HUES6 (cell line): ENCODE results near the gene MAPK8.

Source experiments
- H3K27ac ChIP-seq: 2 replicates; pipeline ENCODE4 v1.7.0; 2013; ENCODE audit warnings: low read depth, mild to moderate bottlenecking, low read length, inconsistent platforms
- H3K27me3 ChIP-seq: 2 replicates; pipeline ENCODE4 v1.6.1; 2013; ENCODE audit warnings: low read length; ENCODE audit not compliant: control insufficient read depth, insufficient read depth
- H3K36me3 ChIP-seq: 2 replicates; pipeline ENCODE4 v1.6.1; 2013; ENCODE audit warnings: low read length; ENCODE audit not compliant: control insufficient read depth, insufficient read depth
- H3K4me1 ChIP-seq: 2 replicates; pipeline ENCODE4 v1.6.1; 2013; ENCODE audit warnings: low read length; ENCODE audit not compliant: control insufficient read depth, insufficient read depth
- H3K4me3 ChIP-seq: 2 replicates; pipeline ENCODE4 v1.5.1; 2013; ENCODE audit warnings: low read depth, low read length
- H3K9ac ChIP-seq: one replicate; pipeline ENCODE4 v1.6.1; 2013; ENCODE audit warnings: mild to moderate bottlenecking, low read length
- H3K9me3 ChIP-seq: 2 replicates; pipeline ENCODE4 v1.6.1; 2013; ENCODE audit warnings: low read depth, low read length; ENCODE audit not compliant: control insufficient read depth, insufficient read depth

MAPK8 gene

DNA sequence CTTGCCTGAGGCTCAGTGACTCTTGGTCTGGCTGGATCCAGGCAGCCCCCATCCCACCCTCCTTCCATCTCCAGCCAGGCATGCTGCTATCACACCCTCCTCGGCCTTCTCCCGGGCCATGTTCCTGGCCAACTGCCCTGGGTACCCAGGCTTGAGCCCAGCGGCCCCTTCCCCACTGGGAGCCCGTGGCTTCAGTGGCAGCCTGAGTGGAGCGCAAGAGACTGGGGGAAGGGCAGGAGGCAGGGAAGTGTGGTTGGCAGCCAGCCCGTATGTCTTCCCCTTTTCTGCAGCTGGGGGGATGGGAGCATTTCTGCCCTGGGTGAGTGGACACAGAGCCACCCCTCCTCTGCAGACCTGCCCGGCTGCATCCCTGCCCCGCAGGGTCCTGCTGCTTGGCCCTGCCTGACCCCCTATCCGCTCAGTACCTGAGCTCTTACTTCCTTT lies 149.9 kb downstream of the MAPK8 start:
- Histone ChIP-seq H3K27me3 (no peaks in the 10 kb centered on the region), H3K27ac (no peak overlapping the region)

DNA sequence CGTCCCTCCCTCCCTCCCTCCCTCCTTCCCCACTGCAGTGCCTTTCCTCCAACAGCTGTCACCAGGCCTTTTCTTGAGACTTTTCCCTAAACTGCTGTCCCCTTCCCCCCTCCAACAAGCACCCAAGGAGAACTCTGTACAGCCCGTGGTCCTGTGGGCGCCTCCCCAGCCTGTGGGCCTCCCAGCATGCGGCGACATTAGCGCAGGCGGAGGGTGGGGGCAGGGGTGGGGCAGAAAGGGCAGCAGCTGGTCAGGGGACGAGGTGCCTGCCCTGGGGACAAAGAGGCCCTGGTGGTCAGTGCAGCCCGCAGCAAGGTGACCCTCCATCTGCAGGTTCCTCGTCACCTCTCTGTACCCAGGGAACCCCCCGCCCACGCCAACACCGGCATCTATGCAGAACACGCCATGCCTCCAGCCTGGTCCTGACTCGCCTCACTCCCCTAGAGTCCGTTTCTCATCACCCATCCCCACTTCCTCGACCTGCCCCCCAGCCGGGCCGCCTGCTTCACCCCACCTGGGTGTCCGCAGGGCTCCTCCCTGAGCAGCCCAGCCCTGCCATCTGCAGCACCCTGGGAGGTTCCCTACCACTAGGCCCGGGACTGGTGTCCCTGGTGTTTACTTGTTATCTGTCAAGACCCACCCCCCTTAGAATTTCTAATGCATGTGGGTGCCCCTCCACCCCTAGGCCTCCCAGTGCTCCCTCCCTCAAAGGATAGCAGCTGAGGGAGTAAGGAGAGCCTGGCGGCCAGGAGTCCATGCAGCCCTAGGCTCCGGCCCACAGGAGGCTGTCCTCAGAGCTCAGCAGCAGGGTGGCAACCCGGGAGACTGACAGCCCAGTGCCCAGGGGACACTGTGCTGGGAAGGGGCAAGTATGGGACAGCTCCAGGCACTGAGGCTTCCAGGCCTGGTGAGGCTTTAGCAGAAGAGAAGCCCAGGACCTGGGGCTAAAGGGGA lies 150.6 kb downstream of the MAPK8 start:
- H3K9ac ChIP-seq = no peak overlapping the region

More for the DNA sequence above, 149.9 kb downstream of the MAPK8 start:
- Histone ChIP-seq H3K9me3 (no peaks in the 10 kb centered on the region), H3K4me3 (no peak overlapping the region), H3K36me3 (no peaks in the 10 kb centered on the region), H3K4me1 (peaks cover 17% of the 10 kb centered on the region), H3K9ac (no peak overlapping the region)

DNA sequence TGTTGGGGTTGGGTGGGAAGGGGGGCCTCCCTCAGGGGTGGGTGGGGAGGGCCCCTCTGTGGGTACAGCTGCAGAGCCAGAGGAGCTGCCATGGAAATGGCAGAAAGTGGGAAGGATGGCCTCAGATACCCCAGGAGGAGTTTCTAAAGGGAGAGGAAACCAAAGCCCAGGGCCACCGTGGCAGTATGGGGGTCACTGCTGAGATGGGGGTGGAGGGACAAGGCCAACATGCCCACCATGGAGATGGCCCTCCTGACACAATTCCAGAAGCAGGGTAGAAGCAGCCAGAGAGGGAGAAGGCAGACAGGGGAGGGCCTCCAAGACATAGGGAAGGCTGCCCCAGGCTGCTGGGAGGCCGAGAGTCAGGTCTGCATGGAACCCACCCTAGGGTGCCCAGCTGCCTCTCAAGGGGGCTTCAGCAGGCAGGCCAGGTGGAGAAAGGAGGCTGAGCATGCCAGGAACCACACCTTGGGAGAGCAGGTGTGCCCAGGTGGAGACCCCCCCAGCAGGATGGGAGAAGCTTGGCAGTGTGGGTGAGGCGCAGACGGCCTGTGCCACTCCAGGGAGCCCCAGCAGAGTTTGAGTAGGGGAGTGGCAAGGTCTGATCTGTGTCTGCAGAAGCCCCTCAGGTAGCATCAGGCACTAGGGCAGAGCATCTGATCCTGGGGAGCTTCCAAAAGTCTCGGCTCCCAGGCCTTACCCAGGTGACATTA lies 151.6 kb downstream of the MAPK8 start:
- Histone ChIP-seq H3K9ac (no peak overlapping the region), H3K4me1 (peaks cover 17% of the 10 kb centered on the region), H3K36me3 (no peaks in the 10 kb centered on the region), H3K4me3 (no peak overlapping the region), H3K27ac (no peak overlapping the region), H3K27me3 (no peaks in the 10 kb centered on the region), H3K9me3 (no peaks in the 10 kb centered on the region)

More for the DNA sequence above, 150.6 kb downstream of the MAPK8 start:
- no peaks in the 10 kb centered on the region for H3K36me3 ChIP-seq
- H3K9me3 ChIP-seq = no peaks in the 10 kb centered on the region
- H3K27me3 ChIP-seq = no peaks in the 10 kb centered on the region
- peaks cover 17% of the 10 kb centered on the region for H3K4me1 ChIP-seq
- no peak overlapping the region for H3K4me3 ChIP-seq
- H3K27ac ChIP-seq = no peak overlapping the region

DNA sequence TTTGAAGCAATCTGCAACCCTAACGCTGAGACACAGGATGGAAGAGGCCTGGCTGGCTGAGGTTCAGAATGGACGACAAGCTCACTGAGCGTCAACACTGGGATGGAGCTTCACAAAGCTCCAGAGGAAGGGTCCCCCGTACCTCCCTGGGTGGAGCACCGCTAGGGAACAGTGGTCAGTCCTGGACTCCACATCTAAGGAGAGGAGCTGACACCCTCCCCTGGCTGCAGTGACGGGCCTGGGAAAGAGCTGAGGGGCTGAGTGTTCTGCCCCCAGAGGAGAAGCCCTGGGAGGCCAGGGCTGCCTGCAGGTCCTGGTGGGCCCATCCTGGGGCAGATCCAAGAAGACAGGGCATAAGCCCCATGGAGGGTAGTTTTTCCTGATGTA lies 152.2 kb downstream of the MAPK8 start:
- no peaks in the 10 kb centered on the region for H3K9me3 ChIP-seq
- H3K9ac ChIP-seq = no peak overlapping the region
- H3K36me3 ChIP-seq = no peaks in the 10 kb centered on the region
- H3K27ac ChIP-seq = no peak overlapping the region
- H3K4me1 ChIP-seq = peaks cover 22% of the 10 kb centered on the region
- no peak overlapping the region for H3K4me3 ChIP-seq
- H3K27me3 ChIP-seq = no peaks in the 10 kb centered on the region

DNA sequence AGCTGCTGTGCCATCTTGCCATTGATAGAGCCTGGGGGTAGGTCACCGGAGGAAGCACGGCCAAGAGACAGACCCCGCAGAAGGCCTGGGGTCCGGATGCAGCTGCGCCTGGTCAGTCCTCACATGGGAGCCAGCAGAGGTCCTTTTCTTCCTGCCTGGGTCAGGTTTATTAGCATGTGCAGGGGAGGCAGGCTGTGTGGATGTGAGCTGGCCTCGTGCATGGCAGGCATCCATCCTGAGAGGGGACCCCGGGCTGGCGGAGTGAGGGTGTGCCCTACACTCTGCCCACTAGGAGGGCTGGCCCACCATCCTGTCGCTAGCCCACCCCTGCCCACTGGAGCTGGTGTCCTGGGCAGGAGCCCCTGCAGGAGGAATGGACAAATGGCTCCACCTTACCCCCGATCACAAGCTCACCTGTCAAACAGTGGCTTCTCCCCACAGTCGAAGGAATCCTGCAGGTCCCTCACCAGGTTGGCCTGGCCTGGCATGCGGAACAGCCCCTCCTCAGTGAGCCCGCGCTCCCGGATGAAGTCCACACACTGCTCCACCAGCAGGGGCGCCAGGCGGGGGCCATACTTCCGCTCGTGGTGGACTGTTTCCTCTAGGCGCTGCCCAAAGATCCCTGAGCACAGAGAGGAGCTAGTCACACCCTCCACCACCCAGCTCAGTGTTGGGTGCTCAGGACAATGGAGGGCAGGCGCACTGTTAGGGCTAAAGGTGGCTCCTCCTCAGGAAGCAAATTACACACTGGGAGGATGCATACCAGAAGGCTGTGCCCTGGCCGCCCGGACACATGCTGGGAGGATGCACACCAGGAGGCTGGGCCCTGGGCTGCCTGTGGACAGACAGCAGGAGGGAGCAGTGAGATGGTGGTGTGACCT lies 153.0 kb downstream of the MAPK8 start:
- peaks cover 26% of the 10 kb centered on the region for H3K4me1 ChIP-seq
- H3K9me3 ChIP-seq = no peaks in the 10 kb centered on the region
- no peaks in the 10 kb centered on the region for H3K36me3 ChIP-seq
- H3K4me3 ChIP-seq = no peak overlapping the region
- no peaks in the 10 kb centered on the region for H3K27me3 ChIP-seq
- H3K9ac ChIP-seq = no peak overlapping the region
- H3K27ac ChIP-seq = no peak overlapping the region

DNA sequence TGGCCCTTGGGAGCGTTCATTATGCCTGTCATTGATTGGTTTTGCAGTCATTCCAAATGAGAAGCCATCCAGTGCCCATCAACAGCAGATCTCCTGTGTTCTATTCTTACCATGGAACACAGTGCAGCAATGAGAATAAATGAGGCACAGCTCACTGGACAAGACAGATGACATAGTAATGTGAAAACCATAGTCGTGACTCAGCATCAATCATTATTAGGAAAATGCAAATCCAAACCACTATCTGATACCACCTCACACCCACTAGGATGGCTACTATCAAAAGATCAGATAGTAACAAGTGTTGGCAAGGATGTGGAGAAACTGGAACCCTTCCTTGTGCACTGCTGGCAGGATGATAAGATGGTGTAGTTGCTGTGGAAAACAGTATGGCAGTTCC lies 153.7 kb downstream of the MAPK8 start:
- no peaks in the 10 kb centered on the region for H3K9me3 ChIP-seq
- peaks cover 22% of the 10 kb centered on the region for H3K4me1 ChIP-seq
- H3K27me3 ChIP-seq = no peaks in the 10 kb centered on the region
- H3K27ac ChIP-seq = no peak overlapping the region
- no peak overlapping the region for H3K9ac ChIP-seq
- H3K4me3 ChIP-seq = no peak overlapping the region
- H3K36me3 ChIP-seq = no peaks in the 10 kb centered on the region

DNA sequence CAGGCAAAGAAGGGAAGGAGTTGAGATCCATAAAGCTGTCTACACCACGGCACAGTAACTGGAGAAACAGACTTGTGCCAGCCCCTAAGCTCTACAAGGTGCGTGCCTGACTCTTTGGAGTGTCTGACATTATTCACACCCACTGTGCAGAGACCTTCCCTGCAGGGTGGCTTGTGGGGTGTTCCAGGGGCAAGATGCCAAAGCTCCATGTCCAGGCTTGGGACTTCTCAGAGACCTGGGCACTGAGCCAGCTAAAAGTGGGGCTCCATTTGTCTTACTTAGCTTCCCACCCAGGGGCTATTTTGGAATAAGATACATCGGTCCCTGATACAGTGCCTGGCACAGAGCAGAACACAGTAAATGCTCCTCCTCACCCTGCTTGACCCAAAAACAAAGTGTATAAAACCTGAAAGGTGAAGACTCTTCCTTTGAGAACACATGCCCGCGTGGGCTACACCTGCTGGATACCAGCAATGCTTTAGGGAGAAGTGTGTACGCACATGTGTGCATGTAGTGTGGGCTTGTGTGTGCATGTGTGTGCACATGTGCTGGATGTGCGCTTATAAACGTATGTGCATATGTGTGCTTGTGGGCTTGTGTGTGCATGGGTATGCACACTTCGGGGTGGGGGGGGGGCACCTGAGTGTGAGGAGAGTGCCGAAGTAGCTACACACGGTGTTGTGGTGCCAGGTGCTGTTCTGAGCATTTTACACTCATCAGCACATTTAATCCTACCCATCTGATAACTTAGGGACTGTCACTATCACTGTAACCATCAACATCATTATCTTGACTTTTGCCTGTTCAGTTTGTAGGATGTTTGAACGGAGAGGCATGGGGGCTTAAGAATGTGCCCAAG lies 155.4 kb downstream of the MAPK8 start:
- Histone ChIP-seq H3K4me3 (no peak overlapping the region), H3K9me3 (no peaks in the 10 kb centered on the region), H3K36me3 (no peaks in the 10 kb centered on the region), H3K27ac (no peak overlapping the region), H3K4me1 (peaks cover 30% of the 10 kb centered on the region; the same call in 1 of the 2 replicates), H3K9ac (no peak overlapping the region), H3K27me3 (peaks cover 12% of the 10 kb centered on the region)

DNA sequence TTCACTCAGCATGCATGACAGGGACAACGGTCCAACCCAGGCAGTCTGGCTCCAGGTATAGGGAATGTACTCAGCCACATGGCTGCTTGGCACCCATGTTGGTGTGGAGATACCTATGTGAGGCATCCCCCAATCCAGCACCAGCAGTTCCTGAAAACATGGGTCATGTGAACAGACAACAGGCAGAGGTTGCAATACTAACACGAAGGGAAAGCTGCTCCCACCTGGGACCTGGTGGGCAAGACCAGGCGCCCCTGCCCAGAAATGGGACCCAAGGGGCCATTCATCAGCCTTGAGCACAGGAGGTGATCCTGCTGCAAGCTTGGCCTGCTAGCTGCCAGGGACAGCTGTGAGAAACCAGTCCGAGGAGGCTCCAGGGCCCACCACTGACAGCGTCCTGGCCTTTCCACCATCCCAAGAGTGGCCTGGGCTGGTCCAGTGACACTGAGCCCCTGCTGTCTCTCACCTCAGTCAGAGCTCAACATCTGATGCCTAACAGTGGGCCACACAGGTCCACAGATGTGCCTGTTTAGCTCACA lies 156.1 kb downstream of the MAPK8 start:
- H3K9ac ChIP-seq = no peak overlapping the region
- peaks cover 27% of the 10 kb centered on the region; the same call in 1 of the 2 replicates for H3K4me1 ChIP-seq
- H3K27ac ChIP-seq = no peak overlapping the region
- H3K36me3 ChIP-seq = no peaks in the 10 kb centered on the region
- no peaks in the 10 kb centered on the region for H3K9me3 ChIP-seq
- peaks cover 17% of the 10 kb centered on the region for H3K27me3 ChIP-seq
- H3K4me3 ChIP-seq = no peak overlapping the region

DNA sequence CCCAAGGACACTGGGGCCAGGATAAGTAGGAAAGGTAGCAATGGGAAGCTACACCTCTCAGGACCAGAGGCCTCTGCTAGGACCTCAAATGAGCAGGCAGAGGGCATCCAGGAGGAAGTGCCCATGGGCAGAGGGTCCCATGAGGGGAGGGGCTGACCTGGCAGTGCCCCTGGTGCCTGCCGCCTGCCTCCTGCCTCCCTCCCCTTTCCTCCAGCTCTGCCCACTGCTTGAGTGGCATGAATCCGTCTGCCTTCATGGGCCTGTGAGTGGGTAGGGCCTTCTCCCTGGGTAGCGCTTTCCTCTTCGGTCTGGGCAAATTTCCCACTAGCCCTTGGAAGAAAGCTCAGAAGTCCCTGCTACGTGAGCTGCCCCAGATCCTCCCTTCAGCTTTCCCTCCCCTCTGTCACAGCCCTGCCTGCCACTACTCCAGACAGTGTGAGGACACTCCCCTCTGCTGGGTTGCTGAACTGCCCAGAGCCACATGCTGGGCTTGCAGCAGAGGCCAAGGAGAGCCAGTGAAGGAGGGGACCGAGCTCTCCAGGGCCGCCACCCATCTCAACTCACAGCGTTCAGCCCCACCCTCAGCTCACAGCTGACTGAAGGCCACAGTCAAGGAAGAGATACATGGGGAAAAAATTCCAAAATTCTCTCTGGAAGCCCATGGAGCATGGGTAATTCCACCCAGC lies 157.0 kb downstream of the MAPK8 start:
- Histone ChIP-seq H3K9ac (no peak overlapping the region), H3K36me3 (no peaks in the 10 kb centered on the region), H3K27ac (no peak overlapping the region), H3K9me3 (no peaks in the 10 kb centered on the region), H3K27me3 (peaks cover 17% of the 10 kb centered on the region), H3K4me1 (peaks cover 30% of the 10 kb centered on the region; the same call in 1 of the 2 replicates), H3K4me3 (no peak overlapping the region)
